HEK293 (cell line): ENCODE data around the gene RTKN.

Source experiments
- EGR2 ChIP-seq: fragments of 450-650 bp; formaldehyde crosslinking; IDR thresholded peaks from 2 replicates; pipeline ENCODE4 v1.5.1; 2016; ENCODE audit warnings: low read depth, missing biosample characterization, missing genetic modification characterization
- HOXA7 ChIP-seq: sonication (generic); formaldehyde crosslinking; IDR thresholded peaks from 2 replicates; pipeline ENCODE4 v1.8.1; 2022; ENCODE audit warnings: missing genetic modification reagents, borderline replicate concordance
- KLF7 ChIP-seq: fragments of 450-650 bp; formaldehyde crosslinking; IDR thresholded peaks from 2 replicates; pipeline ENCODE4 v1.5.1; 2016; ENCODE audit warnings: missing biosample characterization, missing genetic modification characterization, borderline replicate concordance
- KLF8 ChIP-seq: fragments of 450-650 bp; formaldehyde crosslinking; IDR thresholded peaks from 2 replicates; pipeline ENCODE4 v1.5.1; 2016; ENCODE audit warnings: missing biosample characterization, missing genetic modification characterization
- PATZ1 ChIP-seq: fragments of 450-650 bp; formaldehyde crosslinking; IDR thresholded peaks from 2 replicates; pipeline ENCODE4 v1.5.1; 2016; ENCODE audit warnings: missing biosample characterization, missing genetic modification characterization
- REPIN1 ChIP-seq: fragments of 450-650 bp; formaldehyde crosslinking; IDR thresholded peaks from 2 replicates; pipeline ENCODE4 v1.5.1; 2017; ENCODE audit warnings: missing biosample characterization, missing genetic modification characterization, low read depth
- SCRT1 ChIP-seq: fragments of 450-650 bp; formaldehyde crosslinking; IDR thresholded peaks from 2 replicates; pipeline ENCODE4 v1.5.1; 2016; ENCODE audit warnings: missing biosample characterization, missing genetic modification characterization, borderline replicate concordance
- SCRT2 ChIP-seq: fragments of 450-650 bp; formaldehyde crosslinking; IDR thresholded peaks from 2 replicates; pipeline ENCODE4 v1.5.1; 2016; ENCODE audit warnings: missing biosample characterization, missing genetic modification characterization
- SP2 ChIP-seq: fragments of 450-650 bp; formaldehyde crosslinking; IDR thresholded peaks from 2 replicates; pipeline ENCODE4 v1.5.1; 2016; ENCODE audit warnings: missing biosample characterization, missing genetic modification characterization
- SP7 ChIP-seq: fragments of 450-650 bp; formaldehyde crosslinking; IDR thresholded peaks from 2 replicates; pipeline ENCODE4 v1.5.1; 2016; ENCODE audit warnings: missing biosample characterization, missing genetic modification characterization
- ZBTB11 ChIP-seq: fragments of 450-650 bp; formaldehyde crosslinking; conservative IDR thresholded peaks from 2 replicates; pipeline ENCODE4 v1.5.1; 2016; ENCODE audit warnings: low read depth, missing biosample characterization, missing genetic modification characterization
- ZBTB21 ChIP-seq: fragments of 450-650 bp; formaldehyde crosslinking; IDR thresholded peaks from 2 replicates; pipeline ENCODE4 v1.5.1; 2017; ENCODE audit warnings: missing biosample characterization, missing genetic modification characterization
- ZBTB44 ChIP-seq: fragments of 450-650 bp; IDR thresholded peaks from 2 replicates; pipeline ENCODE4 v1.5.1; 2018; ENCODE audit warnings: missing biosample characterization, mild to moderate bottlenecking, missing genetic modification characterization
- ZBTB8A ChIP-seq: fragments of 450-650 bp; formaldehyde crosslinking; IDR thresholded peaks from 2 replicates; pipeline ENCODE4 v1.5.1; 2016; ENCODE audit warnings: missing biosample characterization, missing genetic modification characterization
- ZNF2 ChIP-seq: fragments of 450-650 bp; formaldehyde crosslinking; IDR thresholded peaks from 2 replicates; pipeline ENCODE4 v1.5.1; 2016; ENCODE audit warnings: missing biosample characterization, missing genetic modification characterization
- ZNF24 ChIP-seq: fragments of 450-650 bp; formaldehyde crosslinking; IDR thresholded peaks from 2 replicates; pipeline ENCODE4 v1.5.1; 2016; ENCODE audit warnings: missing biosample characterization, missing genetic modification characterization
- ZNF354C ChIP-seq: fragments of 450-650 bp; formaldehyde crosslinking; IDR thresholded peaks from 2 replicates; pipeline ENCODE4 v1.5.1; 2016; ENCODE audit warnings: missing biosample characterization, missing genetic modification characterization, low read depth, borderline replicate concordance
- ZNF391 ChIP-seq: fragments of 450-650 bp; formaldehyde crosslinking; IDR thresholded peaks from 2 replicates; pipeline ENCODE4 v1.5.1; 2016; ENCODE audit warnings: low read depth, missing biosample characterization, missing genetic modification characterization, borderline replicate concordance
- ZNF394 ChIP-seq: fragments of 450-650 bp; formaldehyde crosslinking; IDR thresholded peaks from 2 replicates; pipeline ENCODE4 v1.5.1; 2016; ENCODE audit warnings: missing biosample characterization, missing genetic modification characterization, mild to moderate bottlenecking, moderate library complexity, borderline replicate concordance
- ZNF501 ChIP-seq: fragments of 450-650 bp; formaldehyde crosslinking; IDR thresholded peaks from 2 replicates; pipeline ENCODE4 v1.5.1; 2016; ENCODE audit warnings: missing biosample characterization, missing genetic modification characterization
- ZNF555 ChIP-seq: fragments of 450-650 bp; formaldehyde crosslinking; conservative IDR thresholded peaks from 2 replicates; pipeline ENCODE4 v1.5.1; 2017; ENCODE audit warnings: missing biosample characterization, mild to moderate bottlenecking, missing genetic modification characterization, inconsistent platforms
- ZNF600 ChIP-seq: fragments of 450-650 bp; formaldehyde crosslinking; IDR thresholded peaks from 2 replicates; pipeline ENCODE4 v1.5.1; 2016; ENCODE audit warnings: missing biosample characterization, missing genetic modification characterization
- ZNF610 ChIP-seq: fragments of 450-650 bp; formaldehyde crosslinking; IDR thresholded peaks from 2 replicates; pipeline ENCODE4 v1.5.1; 2016; ENCODE audit warnings: missing biosample characterization, missing genetic modification characterization, borderline replicate concordance
- ZNF639 ChIP-seq: fragments of 450-650 bp; formaldehyde crosslinking; IDR thresholded peaks from 2 replicates; pipeline ENCODE4 v1.5.1; 2016; ENCODE audit warnings: missing biosample characterization, missing genetic modification characterization
- ZNF664 ChIP-seq: fragments of 450-650 bp; formaldehyde crosslinking; IDR thresholded peaks from 2 replicates; pipeline ENCODE4 v1.5.1; 2016; ENCODE audit warnings: missing biosample characterization, missing genetic modification characterization
- ZNF704 ChIP-seq: fragments of 450-650 bp; formaldehyde crosslinking; IDR thresholded peaks from 2 replicates; pipeline ENCODE4 v1.5.1; 2016; ENCODE audit warnings: missing biosample characterization, missing genetic modification characterization
- ZSCAN30 ChIP-seq: fragments of 450-650 bp; IDR thresholded peaks from 2 replicates; pipeline ENCODE4 v1.5.1; 2018; ENCODE audit warnings: missing biosample characterization, mild to moderate bottlenecking, missing genetic modification characterization, moderate library complexity
- TF ChIP-seq, protein P1 (sequence below): fragments of 450-650 bp; formaldehyde crosslinking; IDR thresholded peaks from 2 replicates; pipeline ENCODE4 v1.5.1; 2016; ENCODE audit warnings: missing biosample characterization, missing genetic modification characterization

The RTKN gene

DNA sequence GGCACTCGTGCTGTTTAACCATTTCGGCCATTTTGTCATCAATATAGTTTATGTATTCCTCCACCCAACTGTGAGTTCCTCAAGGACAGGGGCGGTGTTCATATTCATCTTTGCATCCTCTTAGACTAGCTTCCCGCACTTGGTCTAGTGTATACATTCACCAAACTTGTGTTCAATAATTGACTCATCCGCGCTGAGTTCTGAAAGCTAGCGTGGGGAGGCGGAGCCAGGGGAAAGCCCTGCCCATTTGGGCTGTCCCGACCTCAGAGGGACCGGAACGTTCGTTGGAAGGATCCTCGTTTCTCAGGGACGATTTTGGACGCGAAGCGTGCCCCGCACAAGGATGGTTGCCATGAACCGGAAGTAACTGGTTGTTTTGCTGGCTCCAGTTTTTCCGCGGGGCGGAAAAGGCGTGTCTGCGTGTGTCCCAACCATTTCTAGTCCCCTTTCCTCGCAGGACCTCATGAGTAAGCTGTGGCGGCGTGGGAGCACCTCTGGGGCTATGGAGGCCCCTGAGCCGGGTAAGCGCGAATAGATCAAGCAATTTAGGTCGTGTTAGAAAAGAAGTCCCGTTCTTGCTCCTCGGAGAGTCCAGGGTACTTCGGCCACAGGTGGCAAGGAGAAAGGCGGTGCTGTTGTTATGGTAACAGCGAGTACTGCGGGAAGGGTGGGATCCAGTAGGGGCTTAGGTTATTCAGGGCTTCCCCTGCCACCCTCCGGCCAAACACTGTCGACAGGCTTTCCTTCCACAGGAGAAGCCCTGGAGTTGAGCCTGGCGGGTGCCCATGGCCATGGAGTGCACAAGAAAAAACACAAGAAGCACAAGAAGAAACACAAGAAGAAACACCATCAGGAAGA, 13.1 kb upstream of the RTKN start, which contains the start of gene INO80B (continued):
- TF ChIP-seq ZNF639 (tag by site-specific recombination) (peak; percentile 98), ZBTB44 (tag by site-specific recombination) (peak; percentile 56; the same call in 1 of the 2 replicates), EGR2 (tag by site-specific recombination) (0 out of 2 replicates have a peak, but pooled peaks have one; percentile 16), SCRT2 (tag by site-specific recombination) (peak; percentile 98), ZNF600 (no peak), ZNF391 (tag by site-specific recombination) (peak; percentile 85; the same call in 1 of the 2 replicates), ZNF2 (peak; percentile 71), KLF7 (tag by site-specific recombination) (peak; percentile 91), ZNF610 (tag by site-specific recombination) (peak; percentile 65; the same call in 1 of the 2 replicates), ZNF501 (tag by site-specific recombination) (peak; percentile 99), ZBTB8A (tag by site-specific recombination) (peak; percentile 49), SP2 (tag by site-specific recombination) (peak; percentile 90), ZSCAN30 (tag by site-specific recombination) (peak; percentile 41; the same call in 1 of the 2 replicates), REPIN1 (tag by site-specific recombination) (no peak), ZBTB21 (peak; percentile 72; the same call in 1 of the 2 replicates), SP7 (tag by site-specific recombination) (peak; percentile 92), KLF8 (tag by site-specific recombination) (peak; percentile 99), ZNF704 (tag by site-specific recombination) (no peak), ZNF354C (tag by site-specific recombination) (no peak), HOXA7 (CRISPR knock-in tag) (no peak), SCRT1 (tag by site-specific recombination) (peak; percentile 95), ZNF24 (peak; percentile 94), PATZ1 (tag by site-specific recombination) (peak; percentile 69), ZBTB11 (tag by site-specific recombination) (peak; percentile 100), ZNF394 (tag by site-specific recombination) (peak; percentile 88), ZNF555 (tag by site-specific recombination) (no peak), ZNF664 (no peak; the same call in 1 of the 2 replicates)
- TF ChIP-seq, protein P1, sequence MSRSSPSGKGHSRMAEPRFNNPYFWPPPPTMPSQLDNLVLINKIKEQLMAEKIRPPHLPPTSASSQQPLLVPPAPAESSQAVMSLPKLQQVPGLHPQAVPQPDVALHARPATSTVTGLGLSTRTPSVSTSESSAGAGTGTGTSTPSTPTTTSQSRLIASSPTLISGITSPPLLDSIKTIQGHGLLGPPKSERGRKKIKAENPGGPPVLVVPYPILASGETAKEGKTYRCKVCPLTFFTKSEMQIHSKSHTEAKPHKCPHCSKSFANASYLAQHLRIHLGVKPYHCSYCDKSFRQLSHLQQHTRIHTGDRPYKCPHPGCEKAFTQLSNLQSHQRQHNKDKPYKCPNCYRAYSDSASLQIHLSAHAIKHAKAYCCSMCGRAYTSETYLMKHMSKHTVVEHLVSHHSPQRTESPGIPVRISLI (tag by site-specific recombination): peak; percentile 48; the same call in 1 of the 2 replicates
